CD1c-positive myeloid dendritic cell (primary cell): Measurements from ENCODE around the gene RPS26.
A peak's percentile ranks its signal among the peaks of the same experiment; 100 is the strongest.
"Not testable (repeated sequence)": the region's sequence is repeated elsewhere in the genome, so short reads cannot be mapped to it uniquely, and the experiment has no call there.

Source experiments
- DNase-seq: peaks from one replicate; pipeline ENCODE4 v3.0.0-alpha.2; 2016; ENCODE audit errors: extremely low spot score

The RPS26 gene

DNA sequence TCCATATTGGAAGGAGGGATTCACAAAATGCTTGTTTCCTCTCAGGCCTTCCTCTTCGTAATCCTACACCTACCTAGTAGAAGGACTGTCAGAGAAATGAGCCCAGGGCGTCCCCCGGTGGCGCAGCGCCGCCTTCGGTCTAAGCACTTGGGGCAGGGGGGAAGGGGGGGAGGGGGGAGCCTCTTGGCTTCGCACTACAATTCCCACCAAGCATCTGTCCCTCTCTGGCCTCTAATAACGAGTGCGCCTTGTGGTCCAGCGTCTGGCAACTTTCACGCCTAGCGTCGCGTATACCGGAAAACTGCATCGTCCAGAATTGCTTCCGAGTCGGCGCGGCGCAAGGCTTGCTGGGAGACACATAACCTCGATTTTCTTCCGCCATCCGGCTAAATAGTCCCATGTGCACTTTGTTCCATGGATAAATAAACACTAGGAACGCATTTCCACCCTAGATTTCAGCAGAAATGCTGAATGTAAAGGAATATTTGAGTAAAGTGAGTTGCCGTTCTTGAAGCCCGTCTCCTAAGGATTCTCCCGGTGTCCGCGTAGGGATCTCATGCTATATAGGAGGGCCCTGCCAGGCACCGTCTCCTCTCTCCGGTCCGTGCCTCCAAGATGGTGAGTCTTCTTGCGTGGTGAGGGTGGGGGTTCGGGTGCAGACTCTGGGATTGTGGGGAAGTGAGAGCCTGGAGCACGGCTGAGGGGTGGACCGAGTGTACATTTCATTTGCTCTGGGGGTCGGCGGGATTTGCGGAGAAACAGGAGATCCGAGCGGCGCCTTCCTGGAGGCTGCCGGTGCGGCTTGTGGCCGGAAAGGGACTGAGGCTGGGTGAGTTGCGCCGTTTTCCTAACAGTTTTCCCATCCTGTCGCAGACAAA is at the start of gene RPS26:
Gene RPS26, plus strand, starts transcription at position 367 of the 878 bp plus-strand sequence. Its CDS starts 249 bp downstream, at position 616.
- DNase-seq: peak; percentile 98

DNA sequence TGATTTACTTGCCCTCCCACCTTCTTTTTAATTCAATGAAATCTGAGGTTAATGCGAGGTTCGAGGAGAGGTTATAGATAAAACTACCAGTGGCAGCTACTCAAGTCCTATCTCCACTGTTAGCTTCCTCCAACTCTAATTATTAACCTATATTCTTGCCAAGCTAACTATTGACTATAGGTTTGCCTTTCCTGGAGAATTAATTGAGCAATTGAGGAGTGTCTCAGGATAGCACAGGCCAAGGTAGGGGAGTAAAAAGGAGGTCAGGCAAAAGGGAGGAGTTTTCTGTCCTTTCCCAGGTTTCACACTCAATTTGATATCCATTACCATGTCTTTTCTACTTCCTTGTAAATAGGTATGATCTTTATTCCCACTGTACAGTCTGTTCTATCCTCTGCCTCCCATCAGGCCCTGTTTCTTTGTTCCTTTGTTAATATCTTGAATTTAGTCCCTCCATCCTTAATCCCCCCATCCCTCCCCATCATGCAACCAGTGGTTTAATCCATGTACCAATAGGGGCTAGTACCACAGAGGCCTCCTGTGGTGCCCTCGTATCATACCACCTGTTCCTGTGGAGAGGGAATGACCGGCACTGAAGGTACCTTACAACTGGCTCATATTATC is 48.4 kb upstream of the RPS26 start:
- DNase-seq: no peak

DNA sequence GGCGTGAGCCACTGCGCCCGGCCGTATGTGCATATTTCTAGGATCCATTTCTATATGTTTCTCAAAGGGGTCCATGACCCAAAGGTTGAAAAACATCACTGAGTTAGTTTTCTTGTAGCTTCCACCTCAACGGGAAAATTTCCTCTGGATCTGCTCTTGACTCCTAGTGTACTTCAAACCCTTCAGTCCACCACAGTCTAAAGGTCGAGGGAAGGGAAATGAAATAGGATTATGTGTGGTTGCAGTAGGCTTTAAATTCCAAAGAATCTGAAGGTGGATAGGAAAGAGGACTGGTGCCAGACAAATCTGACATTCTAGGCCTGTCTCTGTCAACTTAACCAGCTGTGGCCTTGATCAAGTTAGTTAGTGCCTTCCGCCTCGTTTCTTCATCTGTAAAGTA is 46.4 kb upstream of the RPS26 start:
- DNase-seq: no peak

DNA sequence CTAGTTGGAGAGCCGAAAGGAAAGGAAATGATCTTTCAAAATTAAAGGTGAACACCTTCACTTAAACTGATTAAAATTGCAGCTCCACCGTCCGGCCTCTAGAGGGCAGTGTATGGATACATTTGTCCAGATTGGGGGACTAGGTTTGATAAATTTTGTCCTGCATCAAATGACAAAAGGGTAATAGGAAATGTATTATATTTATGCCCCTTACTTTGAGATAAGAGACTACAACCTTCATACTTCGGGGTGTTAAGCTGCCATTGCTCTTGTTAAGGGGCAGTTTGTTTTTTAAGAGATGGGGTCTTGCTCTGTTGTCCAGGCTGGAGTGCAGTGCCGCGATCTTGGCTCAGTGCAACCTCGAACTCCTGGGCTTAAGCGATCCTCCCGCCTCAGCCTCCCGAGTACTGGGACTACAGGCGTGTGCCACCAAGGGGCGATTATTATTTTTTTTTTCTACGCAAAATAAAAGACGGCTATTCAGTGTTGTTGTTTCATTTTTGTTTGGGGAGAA is 45.5 kb upstream of the RPS26 start:
- peak; percentile 85 for DNase-seq

DNA sequence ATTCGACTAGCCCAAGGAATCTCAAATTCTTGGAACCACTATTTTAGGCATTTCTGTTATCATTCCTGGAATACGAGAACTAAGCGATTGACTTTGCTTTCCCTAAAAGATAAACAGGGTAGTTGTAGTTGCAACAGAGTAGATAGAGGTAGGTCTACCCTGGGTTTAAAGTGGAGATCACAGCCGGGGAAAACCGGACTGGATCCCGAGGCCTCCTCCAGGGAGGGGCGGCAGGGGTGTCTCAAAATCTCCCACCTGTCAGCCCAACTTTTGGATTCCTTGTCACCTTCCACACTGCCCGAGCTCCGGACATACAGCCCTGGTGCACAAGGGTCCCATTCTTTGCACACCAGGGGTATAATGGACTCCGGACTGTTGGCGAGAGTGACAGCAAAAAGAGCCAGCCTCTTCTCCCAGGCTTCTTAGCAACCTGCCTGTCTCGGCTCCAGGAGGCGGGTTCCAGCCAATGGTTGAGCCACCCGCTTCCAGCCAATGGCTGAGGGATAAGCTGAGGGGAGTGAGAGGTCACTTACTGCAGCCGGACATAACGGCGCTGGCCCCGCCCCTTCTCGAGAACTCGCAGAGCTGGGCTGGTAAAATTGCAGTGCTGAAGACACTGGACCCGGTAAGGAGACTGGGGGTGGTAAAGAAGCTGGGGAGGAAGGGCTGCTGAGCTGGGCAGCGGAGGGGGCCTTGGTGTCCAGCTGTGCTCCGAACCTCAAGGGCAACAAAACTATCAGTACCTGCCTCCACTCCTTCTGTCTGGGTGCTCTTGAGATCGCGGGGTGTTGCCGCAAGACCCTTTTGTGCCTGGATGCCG is 44.8 kb upstream of the RPS26 start, which contains the start of gene SUOX:
Gene SUOX, plus strand, starts transcription at position 562 of the 820 bp plus-strand sequence. CDS start 4,946 bp downstream, outside the sequence.
- DNase-seq: peak; percentile 96

DNA sequence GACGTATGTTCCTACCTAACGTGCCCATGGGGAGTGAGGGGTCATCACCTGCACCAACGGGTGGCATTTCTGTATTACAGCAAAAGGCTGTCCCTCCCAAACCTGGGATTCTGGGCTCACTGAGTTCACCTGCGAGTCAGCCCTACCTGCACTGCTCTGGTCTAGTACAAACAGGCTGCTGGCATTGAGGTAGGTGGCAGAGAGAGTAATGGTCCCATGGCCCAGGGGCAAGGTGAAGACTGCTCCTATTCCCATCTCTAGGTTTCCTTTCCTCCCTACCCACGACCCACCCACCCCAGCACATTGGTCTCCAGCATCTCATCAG is 44.2 kb upstream of the RPS26 start:
- no peak for DNase-seq

DNA sequence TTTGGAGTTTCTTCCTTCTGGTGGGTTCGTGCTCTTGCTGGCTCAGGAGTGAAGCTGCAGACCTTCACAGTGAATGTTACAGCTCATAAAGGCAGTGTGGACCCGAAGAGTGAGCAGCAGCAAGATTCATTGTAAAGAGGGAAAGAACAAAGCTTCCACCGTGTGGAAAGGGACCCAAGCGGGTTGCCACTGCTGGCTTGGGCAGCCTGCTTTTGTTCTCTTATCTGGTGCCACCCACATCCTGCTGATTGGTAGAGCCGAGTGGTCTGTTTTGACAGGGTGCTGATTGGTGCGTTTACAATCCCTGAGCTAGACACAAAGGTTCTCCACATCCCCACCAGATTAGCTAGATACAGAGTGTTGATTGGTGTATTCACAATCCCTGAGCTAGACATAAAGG is 42.2 kb upstream of the RPS26 start:
- DNase-seq: not testable (repeated sequence)

DNA sequence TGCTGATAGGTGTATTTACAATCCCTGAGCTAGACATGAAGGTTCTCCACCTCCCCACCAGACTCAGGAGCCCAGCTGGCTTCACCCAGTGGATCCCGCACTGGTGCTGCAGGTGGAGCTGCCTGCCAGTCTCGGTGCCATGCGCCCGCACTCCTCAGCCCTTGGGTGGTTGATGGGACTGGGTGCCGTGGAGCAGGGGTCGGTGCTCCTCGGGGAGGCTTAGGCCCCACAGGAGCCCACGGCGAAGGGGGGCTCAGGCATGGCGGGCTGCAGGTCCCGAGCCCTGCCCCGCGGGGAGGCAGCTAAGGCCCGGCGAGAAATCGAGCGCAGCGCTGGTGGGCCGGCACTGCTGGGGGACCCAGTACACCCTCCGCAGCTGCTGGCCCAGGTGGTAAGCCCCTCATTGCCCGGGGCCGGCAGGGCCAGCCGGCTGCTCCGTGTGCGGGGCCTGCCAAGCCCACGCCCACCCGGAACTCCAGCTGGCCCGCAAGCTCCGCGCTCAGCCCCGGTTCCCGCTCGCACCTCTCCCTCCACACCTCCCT is 41.6 kb upstream of the RPS26 start:
- DNase-seq: not testable (repeated sequence)

DNA sequence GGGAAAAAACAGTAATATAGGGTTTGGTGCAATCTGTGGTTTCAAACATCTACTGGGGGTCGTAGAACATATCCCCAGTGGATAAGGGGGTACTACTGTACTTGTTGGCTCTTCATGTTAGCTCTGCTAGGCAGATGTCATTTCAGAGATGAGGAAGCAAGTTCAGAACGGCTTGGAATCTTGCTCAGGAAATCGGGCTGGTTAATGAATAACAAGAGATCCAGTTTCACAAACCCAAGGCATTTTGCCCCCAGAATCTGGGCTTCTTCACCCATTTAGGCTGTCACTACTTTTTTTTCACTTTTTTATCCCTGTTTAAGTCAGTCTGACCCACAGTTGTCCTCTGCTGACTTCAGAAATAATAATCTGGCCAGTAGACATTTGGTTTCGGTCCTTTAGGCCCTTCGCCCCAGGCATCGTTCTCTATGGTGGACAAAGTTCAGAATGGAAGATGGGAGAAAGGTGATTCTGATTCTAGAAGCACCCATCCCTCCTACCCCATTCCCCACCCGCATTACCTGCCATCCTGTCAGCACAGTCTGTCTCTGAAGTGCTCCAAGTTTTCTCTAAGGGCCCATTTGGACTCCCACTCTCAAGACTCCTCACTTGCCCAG is 40.1 kb upstream of the RPS26 start:
- DNase-seq: no peak

DNA sequence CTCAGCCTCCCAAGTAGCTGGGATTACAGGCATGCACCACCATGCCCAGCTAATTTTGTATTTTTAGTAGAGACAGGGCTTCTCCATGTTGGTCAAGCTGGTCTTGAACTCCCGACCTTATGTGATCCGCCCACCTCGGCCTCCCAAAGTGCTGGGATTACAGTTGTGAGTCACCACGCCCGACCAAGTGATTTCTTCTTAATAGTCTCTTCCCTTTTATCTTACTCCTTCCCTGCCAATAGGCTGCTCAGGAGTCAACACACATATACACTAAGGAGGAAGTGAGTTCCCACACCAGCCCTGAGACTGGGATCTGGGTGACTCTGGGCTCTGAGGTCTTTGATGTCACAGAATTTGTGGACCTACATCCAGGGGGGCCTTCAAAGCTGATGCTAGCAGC is 38.3 kb upstream of the RPS26 start:
- DNase-seq: peak; percentile 86

DNA sequence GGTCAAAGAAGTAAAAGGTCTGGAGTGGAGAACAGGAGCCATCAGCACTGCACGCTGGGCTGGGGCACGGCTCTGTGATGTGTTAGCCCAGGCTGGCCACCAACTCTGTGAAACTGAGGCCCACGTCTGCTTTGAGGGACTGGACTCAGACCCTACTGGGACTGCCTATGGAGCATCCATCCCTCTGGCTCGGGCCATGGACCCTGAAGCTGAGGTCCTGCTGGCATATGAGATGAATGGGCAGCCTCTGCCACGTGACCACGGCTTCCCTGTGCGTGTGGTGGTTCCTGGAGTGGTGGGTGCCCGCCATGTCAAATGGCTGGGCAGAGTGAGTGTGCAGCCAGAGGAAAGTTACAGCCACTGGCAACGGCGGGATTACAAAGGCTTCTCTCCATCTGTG is 37.5 kb upstream of the RPS26 start:
- DNase-seq: no peak

DNA sequence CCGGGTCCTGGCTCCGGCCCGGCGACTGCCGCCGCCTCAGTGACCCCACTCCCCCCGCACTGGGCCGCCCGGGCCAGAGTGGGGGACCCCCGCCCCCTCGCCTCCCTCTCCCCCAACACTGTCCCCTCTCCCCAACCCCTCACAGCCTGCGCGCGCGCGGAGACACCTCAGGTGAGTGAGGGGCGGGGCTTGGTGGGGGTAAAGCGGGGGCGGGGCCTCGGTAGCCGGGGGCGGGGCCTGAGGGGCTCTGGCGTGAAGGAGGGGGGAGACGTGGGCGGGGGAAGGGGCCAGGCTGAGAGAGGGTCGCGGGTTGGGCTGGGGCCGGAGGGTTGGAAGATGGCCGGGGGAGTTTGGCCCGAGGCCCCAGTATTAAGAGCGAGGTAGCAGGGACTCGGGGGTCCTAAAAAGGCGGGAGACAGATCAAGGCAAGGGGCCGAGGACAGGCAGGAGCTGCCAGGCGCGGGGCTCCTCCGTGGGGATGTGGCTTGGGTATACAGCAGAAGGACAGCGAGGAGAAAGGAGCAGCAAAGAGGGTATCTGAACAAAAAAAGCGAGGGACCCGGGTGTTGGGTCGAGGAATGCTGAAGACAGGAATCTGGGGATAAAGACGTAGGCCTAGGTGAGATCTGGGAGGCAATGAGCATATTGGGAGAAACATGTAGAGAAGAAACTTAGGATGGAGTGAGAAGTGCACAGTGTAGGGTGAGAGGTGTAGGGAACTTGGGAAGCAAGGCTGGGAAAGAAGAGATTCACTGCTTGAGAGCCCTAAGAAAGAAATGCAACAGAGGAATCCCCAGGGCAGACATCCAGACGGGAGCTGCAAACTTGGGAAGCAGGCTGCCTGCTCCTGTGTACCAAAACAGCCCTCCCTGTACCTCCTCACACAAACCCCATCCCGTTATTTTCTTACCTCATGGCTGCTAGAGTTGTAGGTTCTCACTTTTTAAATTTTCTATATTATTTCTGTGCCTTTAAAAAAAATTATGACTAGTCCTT is 33.9 kb upstream of the RPS26 start:
- DNase-seq: peak; percentile 18

DNA sequence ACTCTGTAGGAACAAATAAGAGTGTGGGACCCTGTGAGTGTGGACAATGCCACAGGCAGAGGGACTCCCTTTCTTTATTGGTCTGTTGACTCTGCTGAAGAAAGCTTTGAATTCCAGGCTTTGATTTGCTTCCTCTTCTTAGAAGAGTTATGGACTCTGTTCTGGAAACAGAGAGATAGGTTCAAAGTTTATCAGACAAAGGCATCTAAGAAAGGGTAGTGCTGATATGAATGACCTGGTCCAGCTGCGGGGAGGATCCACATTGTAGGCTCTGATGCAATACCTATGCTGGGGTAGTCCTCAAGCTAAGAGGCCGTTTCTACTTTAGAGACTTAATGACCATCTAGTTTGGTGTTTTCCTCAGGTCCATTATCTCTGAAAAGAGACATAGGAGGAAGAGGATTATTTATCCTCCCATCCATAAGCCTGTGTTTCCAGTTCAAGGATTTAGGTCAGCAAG is 31.6 kb upstream of the RPS26 start:
- no peak for DNase-seq

DNA sequence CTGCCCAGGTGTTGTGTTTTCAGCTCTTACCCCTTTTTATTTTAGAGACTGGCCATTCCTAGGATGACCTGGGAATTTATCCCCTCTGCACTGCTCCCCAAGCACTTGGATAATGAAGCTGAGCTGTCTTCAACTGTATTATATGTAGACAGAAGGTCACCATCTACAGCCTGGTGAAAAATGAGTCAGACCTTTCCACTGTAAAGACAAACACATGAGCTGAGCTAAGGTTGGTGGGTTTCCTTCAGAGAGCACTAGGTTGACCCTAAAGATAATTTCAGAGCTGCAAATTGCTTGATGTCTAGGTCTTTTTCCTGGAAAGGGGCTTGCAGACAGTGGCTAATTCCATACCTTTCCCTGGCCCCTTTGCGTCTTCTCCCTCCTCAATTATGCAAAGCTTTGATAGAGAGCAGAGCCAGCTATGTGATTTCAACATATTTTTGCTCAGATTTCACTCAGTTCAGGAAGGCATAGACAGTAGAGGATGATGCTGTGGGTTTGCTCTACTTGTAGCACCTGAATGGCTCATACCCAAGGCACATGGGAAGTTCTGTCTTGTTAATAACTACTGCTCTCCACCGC is 30.1 kb upstream of the RPS26 start:
- DNase-seq: no peak

DNA sequence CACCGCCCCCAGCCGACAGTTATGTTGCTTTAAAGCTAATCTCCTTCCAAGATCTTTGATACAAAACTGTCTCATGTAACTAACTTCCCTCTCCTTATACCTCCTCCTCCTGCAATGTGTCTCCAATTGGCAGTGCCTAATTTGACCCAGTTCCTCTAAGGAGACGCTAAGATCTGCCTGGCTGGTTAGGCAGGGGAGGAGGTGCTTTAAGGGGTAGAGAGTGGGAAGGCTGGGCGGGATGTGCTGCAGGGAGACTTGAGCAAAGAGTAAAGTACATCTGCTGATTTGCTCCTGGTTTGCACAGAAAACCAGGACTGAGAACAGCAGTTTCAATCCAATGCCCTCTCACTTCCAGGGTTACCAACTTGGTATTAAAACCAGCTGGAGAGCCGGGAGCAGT is 28.2 kb upstream of the RPS26 start:
- peak; percentile 15 for DNase-seq

DNA sequence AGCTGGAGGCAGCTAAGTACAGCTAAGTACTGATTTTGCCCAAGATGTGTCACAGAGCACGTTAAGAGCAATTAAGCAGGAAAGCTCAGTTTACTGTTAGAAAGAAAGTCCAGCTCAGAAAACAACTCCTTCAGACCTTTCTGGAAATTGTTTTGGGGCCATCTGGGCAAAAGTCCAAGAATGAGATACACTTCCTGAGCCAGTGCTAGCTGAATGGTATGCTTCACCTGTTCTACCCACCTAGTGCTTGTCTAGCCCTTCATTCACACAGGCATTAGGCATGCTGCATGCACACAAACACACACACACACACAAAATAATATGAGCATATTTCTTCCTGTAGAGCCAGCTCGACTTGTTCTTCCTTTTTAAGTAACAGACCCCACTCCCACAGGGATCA is 27.5 kb upstream of the RPS26 start:
- DNase-seq: no peak

DNA sequence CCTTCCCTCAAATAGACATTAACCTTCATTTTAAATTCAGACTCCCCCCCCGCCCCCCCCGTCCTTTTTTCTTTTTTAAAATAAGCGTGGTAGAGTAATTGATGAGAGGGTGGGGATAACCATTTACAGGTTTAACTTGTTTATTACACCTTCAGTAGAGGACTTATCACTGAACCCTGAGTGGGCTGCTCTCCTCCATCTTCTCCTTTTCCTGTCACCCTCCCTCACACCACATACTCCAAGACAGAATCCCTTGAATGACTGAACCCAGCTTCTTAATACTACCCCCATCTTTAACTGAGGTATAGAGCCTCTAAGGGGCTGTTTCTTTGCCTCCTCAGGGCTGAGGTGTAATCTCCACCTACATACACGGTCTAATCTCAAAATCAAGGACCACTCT is 24.5 kb upstream of the RPS26 start:
- no peak for DNase-seq

DNA sequence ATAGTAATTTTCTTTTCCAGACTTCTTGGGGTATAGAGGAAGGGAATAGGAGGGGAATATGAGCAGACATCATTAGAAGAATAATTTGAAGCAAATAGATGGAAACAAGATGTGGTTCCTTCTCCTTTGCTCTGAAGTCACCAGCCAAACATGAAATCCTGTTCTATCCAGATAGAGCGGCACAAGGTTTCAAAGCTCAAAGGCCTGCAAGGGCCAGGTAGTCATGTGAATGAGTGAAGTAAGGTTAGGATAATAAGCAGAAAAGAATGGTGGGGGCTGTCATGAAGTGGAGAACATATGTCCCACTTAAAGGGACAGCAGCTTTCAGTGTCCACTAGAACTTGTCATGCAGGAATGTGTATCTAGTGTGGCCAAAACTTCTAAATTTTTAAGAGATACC is 23.4 kb upstream of the RPS26 start:
- no peak for DNase-seq

DNA sequence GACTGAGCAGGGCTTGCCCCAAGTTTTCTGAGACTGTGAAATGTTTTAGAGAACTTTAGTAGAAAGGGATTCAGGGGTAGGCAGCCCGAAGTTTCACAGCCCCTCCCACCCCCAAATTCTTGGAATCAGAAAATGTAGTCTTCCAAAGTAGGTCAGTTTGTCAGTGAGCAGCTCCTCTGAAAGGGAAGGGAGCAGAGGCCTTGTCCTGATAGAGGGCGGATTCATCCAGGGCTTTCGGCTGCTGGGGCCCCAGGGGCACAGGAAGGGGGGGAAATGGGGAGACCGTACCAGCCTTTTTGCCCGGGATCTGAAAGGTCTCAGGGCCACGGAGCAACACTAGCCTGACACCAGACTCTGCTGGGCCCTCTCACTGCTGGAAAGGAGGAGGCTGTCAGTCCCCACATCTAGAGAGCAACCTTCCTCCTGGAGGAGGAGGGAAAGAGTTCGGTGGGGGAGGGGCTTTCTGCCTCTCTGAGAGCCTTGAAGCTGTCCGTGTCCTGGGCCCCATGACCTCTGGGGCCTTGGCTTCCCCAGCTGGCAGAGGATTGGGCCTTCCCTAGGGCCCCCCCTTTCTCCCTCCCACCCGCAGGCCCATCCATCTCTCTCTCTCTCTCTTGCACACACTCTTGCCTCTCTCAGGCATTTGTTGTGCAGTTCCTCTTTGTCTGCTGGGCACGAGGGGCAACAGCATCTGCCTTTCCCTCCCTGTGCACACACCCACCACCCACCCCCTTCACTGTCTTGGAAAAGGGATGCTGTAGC is 21.1 kb upstream of the RPS26 start, which contains the start of gene IKZF4:
Gene IKZF4, plus strand, starts transcription at position 621 of the 762 bp plus-strand sequence. CDS start 451 bp downstream, outside the sequence.
- DNase-seq: peak; percentile 63
